ENCODE data around the gene CAST.

Gene CAST

GRCh38 chr5:96772111-96772510 is 109.9 kb downstream of the CAST start:
- no peak for TF ChIP-seq CTCF (IDR thresholded peaks at IDR 0.05; ENCODE audit: extremely low read depth, insufficient read depth, missing control alignments)
- no peak for DNase-seq (ENCODE audit: low spot score)
- in situ Hi-C loops (cut with MboI; ENCODE audit: low pct_unique_long_range_greater_than_20kb, low sequenced_read_pairs, unreplicated experiment): no loop called here

- DNase-seq (ENCODE audit: low spot score): no peak
- no peak for TF ChIP-seq CTCF (IDR thresholded peaks at IDR 0.05; ENCODE audit: extremely low read depth, insufficient read depth, missing control alignments)
- in situ Hi-C loops (cut with MboI; ENCODE audit: low pct_unique_long_range_greater_than_20kb, low sequenced_read_pairs, unreplicated experiment): no loop called here
Measured at GRCh38 chr5:96772542-96772941, 110.4 kb downstream of the CAST start.

- TF ChIP-seq CTCF (IDR thresholded peaks at IDR 0.05; ENCODE audit: extremely low read depth, insufficient read depth, missing control alignments): no peak
- DNase-seq (ENCODE audit: low spot score): no peak
- in situ Hi-C loops (cut with MboI; ENCODE audit: low pct_unique_long_range_greater_than_20kb, low sequenced_read_pairs, unreplicated experiment): no loop called here
Measured at GRCh38 chr5:96775050-96775449, 112.9 kb downstream of the CAST start.

- no peak for DNase-seq (ENCODE audit: low spot score)
- no peak for TF ChIP-seq CTCF (IDR thresholded peaks at IDR 0.05; ENCODE audit: extremely low read depth, insufficient read depth, missing control alignments)
- in situ Hi-C loops (cut with MboI; ENCODE audit: low pct_unique_long_range_greater_than_20kb, low sequenced_read_pairs, unreplicated experiment): no loop called here
Measured at GRCh38 chr5:96775689-96776088, 113.5 kb downstream of the CAST start.

GRCh38 chr5:96776621-96777020 is 114.4 kb downstream of the CAST start:
- no peak for DNase-seq (ENCODE audit: low spot score)
- no peak for TF ChIP-seq CTCF (IDR thresholded peaks at IDR 0.05; ENCODE audit: extremely low read depth, insufficient read depth, missing control alignments)

GRCh38 chr5:96778409-96778808 is 116.2 kb downstream of the CAST start:
- no peak for DNase-seq (ENCODE audit: low spot score)
- in situ Hi-C loops (cut with MboI; ENCODE audit: low pct_unique_long_range_greater_than_20kb, low sequenced_read_pairs, unreplicated experiment): no loop called here
- no peak for TF ChIP-seq CTCF (IDR thresholded peaks at IDR 0.05; ENCODE audit: extremely low read depth, insufficient read depth, missing control alignments)

More at GRCh38 chr5:96776621-96777020, 114.4 kb downstream of the CAST start:
- in situ Hi-C loops (cut with MboI; ENCODE audit: low pct_unique_long_range_greater_than_20kb, low sequenced_read_pairs, unreplicated experiment): no loop called here

GRCh38 chr5:96780626-96781025 is 118.5 kb downstream of the CAST start:
- in situ Hi-C loops (cut with MboI; ENCODE audit: low pct_unique_long_range_greater_than_20kb, low sequenced_read_pairs, unreplicated experiment): no loop called here
- no peak for TF ChIP-seq CTCF (IDR thresholded peaks at IDR 0.05; ENCODE audit: extremely low read depth, insufficient read depth, missing control alignments)
- no peak for DNase-seq (ENCODE audit: low spot score)

All from GM13977 (cell line).